GM21381 (cell line): Measurements from ENCODE around the gene ZFPM1.

ENCODE experiments used
- ATAC-seq: cut with Tn5 transposase; IDR thresholded peaks from one replicate; pipeline ENCODE4 v1.9.1; 2021; ENCODE audit warnings: mild to moderate bottlenecking, moderate library complexity; ENCODE audit not compliant: unreplicated experiment

The ZFPM1 gene

GRCh38 chr16:88448461-88449266 is 4.4 kb upstream of the ZFPM1 start:
- ATAC-seq = no peak

GRCh38 chr16:88449267-88449561 is 3.9 kb upstream of the ZFPM1 start:
- no peak for ATAC-seq

GRCh38 chr16:88451586-88452481 is 1.2 kb upstream of the ZFPM1 start:
- ATAC-seq = no peak

GRCh38 chr16:88452482-88453216 is 431 bp upstream of the ZFPM1 start:
- ATAC-seq = peak; percentile 48

- ATAC-seq = no peak
Observed at GRCh38 chr16:88453611-88454522, 787 bp downstream of the ZFPM1 start.

- no peak for ATAC-seq
Observed at GRCh38 chr16:88454523-88454947, 1.5 kb downstream of the ZFPM1 start.

- peak; percentile 32 for ATAC-seq
Observed at GRCh38 chr16:88455610-88456355, 2.7 kb downstream of the ZFPM1 start.

GRCh38 chr16:88456356-88457292 is 3.5 kb downstream of the ZFPM1 start:
- no peak for ATAC-seq

GRCh38 chr16:88458039-88458772 is 5.1 kb downstream of the ZFPM1 start:
- no peak for ATAC-seq

- no peak for ATAC-seq
Observed at GRCh38 chr16:88458773-88459235, 5.7 kb downstream of the ZFPM1 start.

- ATAC-seq = no peak
Observed at GRCh38 chr16:88459366-88460073, 6.4 kb downstream of the ZFPM1 start.

GRCh38 chr16:88460496-88461330 is 7.6 kb downstream of the ZFPM1 start:
- no peak for ATAC-seq

GRCh38 chr16:88461331-88462269 is 8.5 kb downstream of the ZFPM1 start:
- ATAC-seq = no peak

- ATAC-seq = no peak
Observed at GRCh38 chr16:88462396-88462795, 9.3 kb downstream of the ZFPM1 start.

- ATAC-seq = no peak
Observed at GRCh38 chr16:88463411-88463810, 10.3 kb downstream of the ZFPM1 start.
